Activated gamma-delta T cell (primary cell): ENCODE measurements around the gene KRCC1.
"Not testable (repeated sequence)": the region's sequence is repeated elsewhere in the genome, so short reads cannot be mapped to it uniquely, and the experiment has no call there.

ENCODE experiments used
- DNase-seq: peaks from one replicate; lab custom pipeline; 2025; lab: John Stamatoyannopoulos, UW

Gene KRCC1

GRCh38 chr2:88000474-88000873 is 55.1 kb downstream of the KRCC1 start:
- DNase-seq, result not testable (repeated sequence)

GRCh38 chr2:87996570-87996969 is 59.0 kb downstream of the KRCC1 start:
- DNase-seq, result no peak

DNA sequence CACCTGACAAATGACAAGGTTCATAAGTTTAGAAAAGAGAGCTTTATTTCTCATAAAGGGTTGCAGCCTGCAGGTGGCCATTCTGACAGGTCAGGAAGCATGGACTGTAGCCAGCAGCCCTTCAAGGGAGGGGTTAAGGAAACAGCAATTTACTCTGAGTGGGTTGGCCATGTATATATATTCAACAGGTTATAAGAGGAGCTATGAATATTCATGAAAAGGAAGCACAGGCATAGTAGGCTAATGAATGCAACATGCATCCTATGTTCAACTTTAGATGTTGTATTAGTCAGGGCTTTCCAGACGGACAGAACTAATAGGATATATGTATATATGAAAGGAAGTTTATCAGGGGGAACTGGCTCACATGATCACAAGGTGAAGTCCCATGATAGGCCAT is 59.8 kb downstream of the KRCC1 start:
- DNase-seq, result no peak

- DNase-seq, result not testable (repeated sequence)
These were observed 61.2 kb downstream of the KRCC1 start for GRCh38 chr2:87994304-87994850.

DNA sequence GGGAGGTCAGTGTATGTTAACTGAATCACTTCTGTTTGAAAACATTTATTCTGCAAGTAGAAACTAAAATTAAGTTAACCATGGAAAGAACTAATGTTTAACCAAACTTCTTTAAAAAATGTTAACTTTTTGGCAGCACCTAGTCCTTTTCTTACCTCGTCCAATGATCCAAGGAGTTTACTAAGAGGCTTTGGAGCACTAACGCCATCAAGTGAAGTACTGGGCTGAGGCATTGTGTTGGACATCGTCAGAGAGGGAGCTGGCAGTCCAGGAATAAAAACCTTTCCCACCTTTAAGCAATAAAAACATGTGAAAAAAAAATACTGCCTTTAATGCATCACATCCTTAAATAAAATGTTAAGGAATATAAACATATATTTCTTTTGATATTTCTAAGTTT is 63.0 kb downstream of the KRCC1 start:
- not testable (repeated sequence) for DNase-seq

GRCh38 chr2:87987473-87987872 is 68.1 kb downstream of the KRCC1 start:
- not testable (repeated sequence) for DNase-seq

DNA sequence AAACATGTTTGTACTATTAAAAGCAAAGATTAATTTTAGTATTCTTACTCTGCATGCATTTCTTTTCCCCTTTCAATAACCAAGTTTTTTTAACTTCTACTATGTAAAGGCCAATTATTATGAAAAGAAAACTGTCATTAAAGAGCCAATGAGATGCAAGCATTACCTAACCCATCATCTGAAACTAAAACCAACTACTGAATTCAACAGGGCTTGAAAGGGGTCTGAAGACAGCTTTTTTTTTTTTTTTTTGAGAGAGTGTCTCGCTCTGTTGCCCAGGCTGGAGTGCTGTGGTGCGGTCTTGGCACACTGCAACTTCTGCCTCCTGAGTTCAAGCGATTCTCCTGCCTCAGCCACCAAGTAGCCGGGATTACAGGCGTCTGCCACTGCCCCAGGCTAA is 69.7 kb downstream of the KRCC1 start:
- DNase-seq, result not testable (repeated sequence)

DNA sequence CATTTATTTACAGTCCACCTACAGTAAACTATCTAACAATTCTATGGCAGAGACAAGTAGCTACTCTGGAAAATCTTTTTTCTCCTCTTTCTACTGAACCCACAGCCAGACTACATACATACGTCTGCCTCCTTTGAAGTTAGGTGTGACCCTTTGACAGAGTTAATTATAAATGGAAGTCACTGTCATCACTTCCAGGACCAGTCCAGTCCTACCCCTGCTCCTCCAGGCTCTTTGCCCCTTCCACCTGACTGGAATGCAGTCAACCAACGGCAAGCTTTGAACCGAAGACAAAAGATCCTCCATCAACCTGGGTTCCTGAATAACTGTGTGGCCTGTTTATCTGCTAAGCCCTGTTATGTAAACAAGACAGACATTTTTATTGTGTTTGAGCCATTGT is 74.4 kb downstream of the KRCC1 start:
- DNase-seq, result not testable (repeated sequence)
